Parathyroid adenoma (tissue), 2 donors: Measurements from ENCODE around the gene ZNF621.

Experiments
- H2AFZ ChIP-seq: fragments of 300-600 bp; sonication (generic); one replicate; pipeline ENCODE4 v1.7.0; 2017; ENCODE audit warnings: antibody characterized with exemption, mild to moderate bottlenecking
- H3K27ac ChIP-seq: fragments of 300-600 bp; sonication (generic); one replicate; pipeline ENCODE4 v1.7.0; 2017
- H3K27me3 ChIP-seq: fragments of 300-600 bp; sonication (generic); one replicate; pipeline ENCODE4 v1.7.0; 2017; ENCODE audit warnings: low read length; ENCODE audit not compliant: control insufficient read depth, insufficient read depth
- H3K36me3 ChIP-seq: fragments of 300-600 bp; sonication (generic); one replicate; pipeline ENCODE4 v1.7.0; 2017; ENCODE audit warnings: low read length; ENCODE audit not compliant: control insufficient read depth, insufficient read depth
- H3K4me1 ChIP-seq: fragments of 300-600 bp; sonication (generic); one replicate; pipeline ENCODE4 v1.7.0; 2017; ENCODE audit warnings: control low read depth
- H3K4me2 ChIP-seq: fragments of 300-600 bp; sonication (generic); one replicate; pipeline ENCODE4 v1.7.0; 2017; ENCODE audit warnings: low read length
- H3K4me3 ChIP-seq: fragments of 300-600 bp; sonication (generic); one replicate; pipeline ENCODE4 v1.7.0; 2017; ENCODE audit warnings: low read depth, low read length
- H3K79me2 ChIP-seq: fragments of 300-600 bp; sonication (generic); one replicate; pipeline ENCODE4 v1.7.0; 2017; ENCODE audit warnings: control low read depth
- H3K9ac ChIP-seq: fragments of 300-600 bp; sonication (generic); one replicate; pipeline ENCODE4 v1.7.0; 2017; ENCODE audit warnings: mild to moderate bottlenecking
- H3K9me3 ChIP-seq: fragments of 300-600 bp; sonication (generic); one replicate; pipeline ENCODE4 v1.7.0; 2017; ENCODE audit warnings: low read length; ENCODE audit not compliant: control insufficient read depth
- CTCF ChIP-seq: fragments of 300-600 bp; sonication (generic); IDR thresholded peaks from one replicate; pipeline ENCODE4 v1.7.0; 2017; ENCODE audit warnings: antibody characterized with exemption, mild to moderate bottlenecking
- donor health status: primary hyperparathyroidism.

The ZNF621 gene

GRCh38 chr3:40490916-40491315 is 33.8 kb upstream of the ZNF621 start:
- Histone ChIP-seq H3K27ac (no peak overlapping the region), H3K9me3 (no peaks in the 10 kb centered on the region), H2AFZ (no peak overlapping the region), H3K79me2 (no peaks in the 10 kb centered on the region), H3K9ac (no peak overlapping the region), H3K36me3 (no peaks in the 10 kb centered on the region), H3K4me1 (no peaks in the 10 kb centered on the region), H3K27me3 (no peaks in the 10 kb centered on the region), H3K4me2 (no peak overlapping the region), H3K4me3 (no peak overlapping the region)
- TF ChIP-seq CTCF = no peak

GRCh38 chr3:40494698-40495097 is 30.1 kb upstream of the ZNF621 start:
- Histone ChIP-seq H2AFZ (no peak overlapping the region), H3K4me1 (no peaks in the 10 kb centered on the region), H3K9ac (no peak overlapping the region), H3K27me3 (no peaks in the 10 kb centered on the region), H3K4me2 (no peak overlapping the region), H3K36me3 (no peaks in the 10 kb centered on the region), H3K27ac (no peak overlapping the region), H3K9me3 (no peaks in the 10 kb centered on the region), H3K79me2 (no peaks in the 10 kb centered on the region), H3K4me3 (no peak overlapping the region)
- TF ChIP-seq CTCF = no peak

GRCh38 chr3:40497288-40497687 is 27.5 kb upstream of the ZNF621 start:
- Histone ChIP-seq H3K27me3 (no peaks in the 10 kb centered on the region), H3K79me2 (no peaks in the 10 kb centered on the region), H3K36me3 (no peaks in the 10 kb centered on the region), H3K9ac (no peak overlapping the region), H3K4me1 (no peaks in the 10 kb centered on the region), H3K9me3 (no peaks in the 10 kb centered on the region), H3K27ac (no peak overlapping the region), H3K4me2 (no peak overlapping the region), H2AFZ (no peak overlapping the region), H3K4me3 (no peak overlapping the region)
- no peak for TF ChIP-seq CTCF

GRCh38 chr3:40499952-40500351 is 24.8 kb upstream of the ZNF621 start:
- no peak overlapping the region for H2AFZ ChIP-seq
- no peaks in the 10 kb centered on the region for H3K79me2 ChIP-seq
- TF ChIP-seq CTCF = no peak
- no peak overlapping the region for H3K9ac ChIP-seq
- no peaks in the 10 kb centered on the region for H3K36me3 ChIP-seq
- H3K9me3 ChIP-seq = no peaks in the 10 kb centered on the region
- H3K4me3 ChIP-seq = no peak overlapping the region
- H3K4me2 ChIP-seq = no peak overlapping the region
- H3K27me3 ChIP-seq = no peaks in the 10 kb centered on the region
- H3K27ac ChIP-seq = no peak overlapping the region
- H3K4me1 ChIP-seq = no peaks in the 10 kb centered on the region

GRCh38 chr3:40502034-40502433 is 22.7 kb upstream of the ZNF621 start:
- TF ChIP-seq CTCF = no peak
- no peak overlapping the region for H3K27ac ChIP-seq

More at GRCh38 chr3:40502034-40502433, 22.7 kb upstream of the ZNF621 start:
- Histone ChIP-seq H3K4me3 (no peak overlapping the region), H3K9ac (no peak overlapping the region), H3K4me2 (no peak overlapping the region), H2AFZ (no peak overlapping the region), H3K9me3 (no peaks in the 10 kb centered on the region), H3K27me3 (no peaks in the 10 kb centered on the region), H3K79me2 (no peaks in the 10 kb centered on the region), H3K4me1 (peaks cover 10% of the 10 kb centered on the region), H3K36me3 (no peaks in the 10 kb centered on the region)
